ENCODE results near the gene C2orf68.
"Not testable (repeated sequence)": the region's sequence is repeated elsewhere in the genome, so short reads cannot be mapped to it uniquely, and the experiment has no call there.

Gene C2orf68

DNA sequence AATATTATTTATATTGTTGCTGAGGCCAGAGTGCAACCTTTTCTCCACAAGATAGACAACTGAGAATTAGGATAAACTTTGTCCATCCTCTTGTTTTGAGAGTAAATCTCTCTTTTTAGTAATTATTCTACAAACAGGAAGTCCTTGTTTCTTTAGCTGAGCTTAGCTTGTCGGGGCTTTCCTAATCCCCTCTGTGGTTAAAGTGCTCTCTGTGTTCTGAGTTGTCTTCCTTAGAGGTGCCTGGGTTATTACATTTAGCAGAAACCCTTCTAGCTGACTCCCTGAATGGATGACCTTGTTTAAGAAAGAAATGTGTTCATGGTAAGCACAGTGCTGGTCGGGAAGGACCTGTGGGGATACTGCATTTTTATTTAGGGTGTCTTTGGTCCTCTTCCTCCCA lies 16.8 kb upstream of the C2orf68 start:
- no peak for DNase-seq

DNA sequence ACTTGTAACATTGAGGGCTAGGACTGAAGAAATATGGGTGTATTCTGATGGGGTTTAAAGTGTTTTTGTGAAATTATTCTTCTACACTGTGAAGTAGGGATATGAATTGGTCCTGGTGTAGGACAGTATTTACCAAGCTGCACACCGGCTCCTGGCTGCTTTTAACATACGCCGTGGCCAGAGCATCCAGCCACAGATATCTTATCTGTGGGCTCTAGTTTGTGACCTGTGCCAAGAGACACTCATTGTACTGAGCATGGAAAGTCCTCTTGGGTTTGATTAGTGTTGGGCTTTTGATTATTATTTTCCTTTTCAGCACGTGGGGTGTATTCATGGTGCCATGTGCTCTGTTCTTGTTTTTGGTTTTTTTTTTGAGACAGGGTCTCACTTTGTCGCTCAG lies 12.1 kb upstream of the C2orf68 start:
- DNase-seq, result no peak

DNA sequence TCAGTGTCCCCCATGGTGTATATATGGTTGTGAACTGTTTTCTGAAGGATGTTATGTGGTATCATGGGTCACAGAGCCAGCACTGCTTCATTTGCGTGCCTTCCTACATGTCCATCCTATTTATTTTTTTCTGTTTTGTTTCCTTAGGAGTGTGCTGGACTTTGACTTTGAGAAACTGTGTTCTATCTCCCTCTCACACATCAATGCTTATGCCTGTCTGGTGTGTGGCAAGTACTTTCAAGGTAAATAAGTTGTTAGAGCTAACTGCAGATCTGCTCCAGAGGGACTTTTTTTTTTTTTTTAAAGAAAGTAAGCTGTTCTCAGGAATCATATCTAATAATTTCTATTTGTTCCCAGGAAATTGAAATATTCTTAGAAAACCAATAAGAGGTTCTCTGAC lies 9.5 kb upstream of the C2orf68 start:
- DNase-seq, result no peak

DNA sequence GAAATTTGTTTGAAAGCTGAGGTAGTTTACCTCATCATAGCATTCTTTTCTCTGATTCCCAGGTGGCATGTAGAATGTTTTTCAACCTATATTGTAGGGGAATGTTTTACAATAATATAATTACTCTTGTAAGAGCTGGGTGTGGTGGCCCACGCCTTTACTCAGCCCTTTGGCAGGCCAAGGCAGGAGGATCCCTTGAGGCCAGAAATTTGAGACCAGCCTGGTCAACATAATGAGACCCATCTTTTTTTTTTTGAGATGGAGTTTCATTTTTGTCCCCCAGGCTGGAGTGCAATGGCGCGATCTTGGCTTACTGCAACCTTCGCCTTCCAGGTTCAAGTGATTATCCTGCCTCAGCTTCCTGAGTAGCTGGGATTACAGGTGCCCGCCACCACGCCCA lies 7.8 kb upstream of the C2orf68 start:
- no peak for DNase-seq

DNA sequence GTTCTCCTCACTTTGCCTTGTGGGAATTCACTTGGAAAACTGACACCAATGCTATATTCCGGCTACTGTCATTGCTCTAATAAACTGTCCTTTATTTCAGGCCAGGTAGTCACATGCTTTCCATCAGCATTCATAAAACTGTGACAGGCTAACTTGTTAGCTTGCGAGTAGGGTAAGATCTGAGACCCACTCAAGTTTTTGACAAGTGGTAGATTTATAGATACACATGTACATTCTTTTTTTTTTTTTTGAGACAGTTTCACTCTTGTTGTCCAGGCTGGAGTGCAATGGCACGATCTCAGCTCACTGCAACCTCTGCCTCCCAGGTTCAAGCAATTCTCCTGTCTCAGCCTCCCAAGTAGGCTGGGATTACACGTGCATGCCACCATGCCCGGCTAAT lies 5.9 kb upstream of the C2orf68 start:
- not testable (repeated sequence) for DNase-seq

DNA sequence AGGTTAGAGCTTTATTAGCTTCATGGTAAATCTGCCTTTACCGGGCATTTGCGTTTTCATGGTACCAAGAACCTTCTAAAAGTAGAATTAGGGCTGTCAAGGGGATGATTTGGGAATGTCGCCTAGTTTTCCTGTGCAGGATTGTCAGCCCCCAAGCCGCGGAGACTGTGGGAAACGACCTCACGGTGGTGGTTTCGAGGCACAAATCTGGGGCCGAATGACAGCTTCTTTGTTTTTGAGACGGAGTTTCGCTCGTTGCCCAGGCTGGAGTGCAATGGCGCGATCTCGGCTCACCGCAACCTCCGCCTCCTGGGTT lies 3.5 kb upstream of the C2orf68 start:
- DNase-seq, result no peak

DNA sequence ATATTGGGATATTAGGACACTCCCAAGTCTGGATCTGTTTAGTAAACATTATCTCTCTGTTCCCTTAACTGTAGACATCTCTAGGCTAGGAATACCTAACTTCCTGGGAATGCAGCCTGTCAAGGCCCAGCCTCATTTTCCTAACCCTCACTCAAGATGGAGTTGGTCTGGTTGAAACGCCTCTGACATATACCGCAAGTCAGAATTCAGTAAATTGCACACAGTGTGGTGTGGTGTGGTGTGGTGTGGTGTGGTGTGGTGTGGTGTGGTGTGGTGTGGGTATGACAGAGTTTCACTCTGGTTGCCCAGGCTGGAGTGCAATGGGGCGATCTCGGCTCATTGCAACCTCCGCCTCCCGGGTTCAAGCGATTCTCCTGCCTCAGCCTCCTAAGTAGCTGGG lies 2.9 kb upstream of the C2orf68 start:
- DNase-seq, result not testable (repeated sequence)

DNA sequence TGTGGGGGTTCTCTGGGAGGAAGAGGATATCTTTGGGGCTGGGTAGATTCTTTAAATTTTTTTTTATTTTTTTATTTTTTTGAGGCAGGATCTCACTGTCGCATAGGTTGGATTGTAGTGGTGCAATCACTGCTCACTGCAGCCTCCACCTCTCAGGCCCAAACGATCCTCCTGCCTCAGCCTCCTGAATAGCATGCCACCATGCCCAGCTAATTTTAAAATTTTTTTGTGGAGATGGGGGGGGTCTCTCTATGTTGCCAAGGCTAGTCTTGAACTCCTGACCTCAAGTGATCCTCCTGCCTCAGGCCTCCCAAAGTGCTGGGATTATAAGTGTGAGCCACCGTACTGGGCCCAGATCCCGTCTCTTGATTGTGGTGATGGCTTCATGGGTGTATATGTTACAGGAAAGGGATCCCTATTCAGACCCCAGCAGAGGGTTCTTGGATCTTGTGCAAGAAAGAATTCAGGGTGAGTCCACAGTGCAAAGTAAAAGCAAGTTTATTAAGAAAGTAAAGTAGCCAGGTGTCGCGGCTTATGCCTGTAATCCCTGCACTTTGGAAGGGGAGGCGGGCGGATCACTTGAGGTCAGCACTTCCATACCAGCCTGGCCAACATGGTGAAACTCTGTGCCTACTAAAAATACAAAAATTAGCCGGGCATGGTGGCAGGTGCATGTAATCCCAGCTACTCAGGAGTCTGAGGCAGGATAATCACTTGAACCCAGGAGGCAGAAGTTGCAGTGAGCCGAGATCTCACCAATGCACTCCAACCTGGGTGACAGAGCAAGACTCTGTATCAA lies 2.0 kb upstream of the C2orf68 start:
- DNase-seq, result no peak

DNA sequence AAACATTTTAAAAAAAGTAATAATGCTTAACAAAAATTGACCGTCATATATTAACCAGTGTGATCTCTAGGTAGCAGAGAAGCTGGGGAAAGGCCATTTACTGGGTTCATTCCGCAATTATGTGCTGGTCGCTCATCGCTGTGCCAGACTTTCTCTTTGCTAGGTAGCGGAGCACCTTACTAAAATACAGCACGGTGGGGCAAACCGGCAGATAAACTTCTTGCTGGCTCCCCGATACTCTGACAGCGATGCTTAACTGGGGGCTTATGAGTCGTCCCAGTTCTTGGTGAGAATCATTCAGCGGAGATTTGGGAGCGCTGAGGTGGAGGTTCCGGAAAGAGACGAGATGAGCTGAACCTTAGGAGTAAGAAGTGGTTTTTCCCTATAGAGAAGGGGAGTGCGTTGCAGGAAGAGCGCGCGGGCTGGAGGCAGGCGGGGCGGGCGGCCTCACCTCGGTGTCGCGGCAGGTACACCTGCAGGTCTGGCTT lies 605 bp downstream of the C2orf68 start:
- no peak for DNase-seq

DNA sequence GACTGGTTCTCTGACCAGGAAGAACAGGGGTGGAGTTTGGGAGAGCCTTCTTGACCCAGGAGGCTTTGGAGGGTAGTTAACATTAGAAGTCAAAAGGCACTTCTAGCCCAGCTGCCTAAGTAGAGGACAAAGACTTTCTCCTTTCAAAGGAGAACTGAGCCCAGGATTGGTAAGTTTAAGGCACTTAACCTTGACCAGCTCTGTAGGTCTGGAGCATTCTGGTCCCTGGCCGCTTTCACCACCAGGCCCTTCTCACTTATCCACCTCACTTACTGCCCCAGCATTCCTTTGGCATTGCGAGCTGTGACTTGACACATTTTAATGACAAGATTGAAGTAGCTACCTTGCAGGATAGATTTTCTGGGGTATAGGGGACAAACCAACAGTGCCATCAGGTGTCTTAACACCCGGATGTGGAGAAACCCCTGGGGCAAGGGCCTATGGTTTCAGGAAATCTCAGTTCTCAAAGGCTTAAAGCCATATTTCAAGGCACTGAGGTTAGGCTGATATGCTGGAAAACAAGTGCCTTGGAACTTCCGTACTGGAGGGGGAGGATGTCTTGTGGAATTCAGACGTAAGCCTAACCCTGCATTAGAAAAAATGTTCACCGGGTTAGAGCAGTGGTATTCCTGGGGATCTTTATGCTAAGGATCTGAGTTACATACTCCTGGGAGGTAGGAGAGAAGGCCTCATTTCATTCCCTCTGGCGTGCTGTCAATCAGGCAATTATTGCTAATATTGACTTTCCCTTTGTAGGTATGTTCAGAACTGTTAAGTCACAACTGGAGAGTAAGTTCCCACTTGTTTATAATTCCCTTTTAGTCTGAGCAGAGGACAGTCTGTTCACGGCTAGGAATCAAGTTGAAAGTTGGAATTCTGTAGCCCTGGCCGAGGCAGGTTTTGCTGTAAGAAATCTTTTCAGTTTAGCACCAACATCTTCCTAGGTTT lies 4.3 kb downstream of the C2orf68 start:
- no peak for DNase-seq

DNA sequence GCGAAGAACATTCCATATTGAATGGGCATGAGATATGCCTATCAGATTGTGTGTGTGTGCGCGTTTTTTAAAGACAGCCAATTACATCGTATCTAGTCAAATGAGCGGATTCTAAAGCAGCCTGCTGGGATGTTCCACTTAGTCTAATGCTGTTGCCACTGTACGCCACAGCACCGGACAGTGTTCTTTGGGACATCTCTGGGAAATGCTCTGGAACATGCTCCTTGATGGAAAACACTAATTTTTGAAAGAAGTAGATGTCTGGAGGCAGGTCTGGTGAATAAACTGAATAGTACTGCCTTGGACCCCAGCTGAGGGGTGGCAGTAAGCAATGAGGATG lies 5.8 kb downstream of the C2orf68 start:
- no peak for DNase-seq

DNA sequence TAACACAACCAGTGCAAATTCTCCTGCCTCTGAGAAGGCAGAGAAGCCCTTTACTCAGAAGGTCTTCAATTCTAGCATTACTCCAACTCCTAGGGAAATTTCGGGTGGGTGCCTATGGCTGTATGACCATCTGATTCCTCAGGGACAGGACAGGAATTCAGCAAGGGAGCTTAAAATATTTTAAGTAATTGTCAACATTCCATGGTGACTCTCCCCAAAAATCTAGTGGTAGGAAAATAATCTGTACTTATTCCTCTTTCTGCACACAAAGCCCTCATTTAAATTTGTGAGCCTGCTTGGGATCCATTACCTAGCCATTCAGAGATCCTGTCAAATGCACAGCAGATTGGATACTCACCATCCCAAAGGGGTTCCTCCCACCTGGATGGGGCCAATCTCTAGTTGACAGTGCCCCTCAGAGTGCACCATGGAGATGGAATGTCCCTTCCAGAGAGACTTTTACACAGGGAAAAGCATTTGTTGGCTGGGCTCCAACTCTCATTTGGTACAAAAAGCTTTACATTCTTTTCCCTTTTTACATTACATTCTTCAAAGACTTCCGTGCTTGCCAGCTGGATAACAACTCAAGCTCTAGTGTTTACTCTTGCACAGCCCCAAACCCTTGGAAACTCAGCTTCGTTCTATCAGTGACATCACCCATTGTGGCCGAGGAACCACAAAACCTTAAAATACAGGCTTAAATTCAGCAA lies 6.3 kb downstream of the C2orf68 start:
- peak; percentile 95 for DNase-seq

DNA sequence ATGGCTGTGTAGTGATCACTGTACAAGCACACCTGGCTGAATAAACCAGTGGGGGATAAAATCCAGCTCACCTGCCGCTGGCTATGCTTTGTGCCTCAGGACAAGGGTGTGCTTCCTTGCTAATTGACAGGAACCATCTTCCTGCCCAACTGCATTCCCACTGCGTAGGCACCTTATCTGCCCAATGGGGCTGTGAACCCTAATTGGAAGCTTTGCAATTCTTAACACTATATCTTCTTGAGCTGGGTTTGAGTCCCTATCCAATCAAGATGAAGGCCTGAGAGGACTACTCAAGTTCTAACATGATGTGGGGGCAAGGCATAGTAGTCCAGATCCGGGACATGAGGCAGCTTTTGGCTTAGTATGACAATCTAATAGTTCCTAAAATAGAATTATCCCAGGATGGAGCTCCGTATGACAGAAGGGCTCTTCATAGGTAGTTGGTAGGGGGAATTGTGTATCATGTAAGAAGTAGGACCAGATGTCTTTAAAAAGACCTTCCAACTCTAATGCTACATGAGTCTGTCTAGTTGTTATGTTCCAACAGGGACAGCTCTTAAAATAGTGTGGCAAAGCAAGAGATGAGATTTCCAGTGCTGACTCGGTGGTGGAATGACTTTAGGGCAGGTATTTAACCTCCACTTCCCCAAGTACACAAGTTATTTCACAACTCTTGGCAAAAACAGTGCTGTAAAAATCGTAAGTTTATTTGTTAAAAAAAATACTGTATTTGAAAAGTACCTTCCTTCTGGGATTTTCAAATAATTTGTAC lies 7.1 kb downstream of the C2orf68 start:
- no peak for DNase-seq

DNA sequence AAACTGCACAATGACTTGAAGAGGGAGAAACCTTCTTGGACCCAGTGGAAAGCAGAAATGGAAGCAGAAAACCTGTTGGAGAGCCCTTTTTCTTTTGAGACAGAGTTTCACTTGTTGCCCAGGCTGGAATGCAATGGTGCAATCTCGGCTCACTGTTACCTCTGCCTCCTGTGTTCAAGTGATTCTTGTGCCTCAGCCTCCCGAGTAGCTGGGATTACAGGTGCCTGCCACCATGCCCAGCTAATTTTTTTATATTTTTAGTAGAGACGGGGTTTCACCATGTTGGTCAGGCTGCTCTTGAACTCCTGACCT lies 7.8 kb downstream of the C2orf68 start:
- DNase-seq, result not testable (repeated sequence)

DNA sequence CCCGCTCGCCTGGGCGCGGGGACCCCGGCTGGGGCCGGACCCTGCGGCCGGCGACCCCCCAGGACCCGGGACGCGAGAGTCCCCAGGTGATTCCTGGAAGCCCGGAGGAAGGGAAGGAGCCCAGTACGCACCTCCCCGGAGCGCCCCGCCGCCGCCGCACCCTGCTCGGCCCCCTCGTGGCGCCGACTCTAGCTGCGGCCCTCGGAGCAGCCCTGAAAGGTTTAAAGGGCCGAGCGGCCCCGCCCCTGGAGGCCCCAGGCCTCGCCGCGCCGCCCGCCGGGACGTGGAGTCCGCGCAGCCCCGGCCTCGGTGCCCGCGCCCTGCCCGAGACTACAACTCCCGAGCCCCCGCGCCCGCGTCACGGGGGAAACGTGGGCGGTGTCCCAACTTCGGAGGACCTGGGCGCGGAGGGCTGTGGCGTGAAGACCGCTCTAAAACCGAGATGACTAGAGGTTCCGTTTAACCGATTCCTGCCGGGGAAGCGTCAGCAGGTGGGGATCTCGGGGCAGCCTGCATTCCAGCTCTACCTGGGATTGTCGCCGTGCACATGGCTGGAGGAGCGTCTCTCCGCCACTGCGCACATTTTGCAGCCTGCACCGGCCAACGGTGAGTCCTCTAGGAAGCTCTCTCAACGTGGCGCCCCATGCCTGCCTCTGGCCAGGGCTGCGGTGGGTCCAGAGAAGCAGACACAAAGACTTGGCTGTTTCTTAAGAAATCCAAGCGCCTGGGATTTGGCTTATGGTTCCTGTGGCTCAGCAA lies 9.2 kb downstream of the C2orf68 start, which contains the start of gene TMEM150A:
Gene TMEM150A (minus strand): TSS at position 223 of the 759 bp plus-strand sequence. CDS start 750 bp downstream, outside the sequence.
- DNase-seq, result peak; percentile 91

DNA sequence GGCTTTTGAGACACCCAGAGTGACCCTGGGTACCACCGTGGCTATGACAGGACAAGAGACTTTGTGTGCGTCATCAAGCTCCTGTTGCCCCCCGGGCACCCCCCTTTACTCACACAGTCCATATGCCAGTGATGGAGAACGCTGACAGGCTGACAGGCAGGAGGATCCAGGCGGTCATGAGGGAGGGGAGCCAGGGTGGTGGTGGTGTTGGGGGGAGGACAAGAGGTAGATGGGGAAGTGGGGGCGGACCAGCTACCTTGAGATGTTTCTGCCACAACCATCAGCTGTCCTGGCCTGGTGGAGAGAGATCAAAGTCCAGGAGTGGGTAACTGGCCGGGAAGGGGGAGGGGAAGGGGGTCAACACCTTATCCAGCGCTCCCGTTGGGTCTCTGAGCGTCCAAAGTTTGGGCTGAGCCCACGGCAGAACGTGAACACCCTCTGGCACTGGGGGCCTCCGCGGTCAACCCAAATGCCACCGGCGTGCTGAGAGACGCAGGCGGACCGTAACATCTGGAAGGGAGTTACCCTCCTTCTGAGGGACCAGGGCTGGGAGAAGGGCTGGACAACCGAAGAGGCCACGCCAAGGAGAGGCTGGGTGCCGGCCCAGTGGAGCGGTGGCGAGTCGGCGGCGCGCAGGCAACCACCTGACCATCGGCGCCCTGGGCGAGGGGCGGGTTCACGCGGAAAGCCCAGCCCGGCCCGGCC lies 9.9 kb downstream of the C2orf68 start:
- no peak for DNase-seq

DNA sequence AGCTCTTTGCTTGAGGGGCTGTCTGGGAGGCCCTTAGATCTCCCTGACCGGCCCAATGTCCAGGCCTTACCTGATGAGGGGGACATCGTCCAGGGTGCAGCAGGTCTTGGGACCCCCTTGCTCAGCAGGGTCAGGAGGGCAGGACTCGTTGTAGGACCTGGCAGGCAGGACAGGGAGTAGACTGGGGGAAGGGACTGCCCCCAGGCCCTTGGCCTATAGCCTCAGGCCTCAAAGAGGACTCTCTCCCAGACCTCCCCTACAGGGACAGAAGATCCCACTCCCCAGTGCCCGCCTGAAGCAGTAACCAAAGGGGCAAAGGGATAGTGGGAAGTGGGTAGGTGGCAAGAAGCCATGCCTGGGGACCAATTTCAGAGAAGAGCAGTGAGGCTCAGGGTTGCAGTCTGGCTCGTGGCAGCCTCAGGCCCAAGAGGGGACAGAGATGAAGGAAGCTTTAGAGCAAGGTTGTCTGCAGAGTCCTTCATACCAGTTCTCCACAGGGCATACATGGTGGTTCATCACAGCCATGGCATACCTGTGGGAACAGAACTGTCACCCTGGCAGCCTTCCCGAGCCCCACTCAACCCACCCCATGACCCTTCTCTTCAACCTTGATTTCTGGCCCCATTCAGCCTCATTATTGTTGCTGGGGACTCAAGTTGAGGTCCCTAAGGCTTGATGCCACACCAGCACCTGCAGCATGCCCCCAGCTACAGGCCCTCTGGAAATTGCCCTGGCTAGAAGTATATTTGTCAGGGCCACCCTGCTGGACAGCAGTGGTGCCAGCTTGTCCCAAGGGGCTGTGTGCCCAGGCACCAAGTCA lies 10.7 kb downstream of the C2orf68 start:
- no peak for DNase-seq

DNA sequence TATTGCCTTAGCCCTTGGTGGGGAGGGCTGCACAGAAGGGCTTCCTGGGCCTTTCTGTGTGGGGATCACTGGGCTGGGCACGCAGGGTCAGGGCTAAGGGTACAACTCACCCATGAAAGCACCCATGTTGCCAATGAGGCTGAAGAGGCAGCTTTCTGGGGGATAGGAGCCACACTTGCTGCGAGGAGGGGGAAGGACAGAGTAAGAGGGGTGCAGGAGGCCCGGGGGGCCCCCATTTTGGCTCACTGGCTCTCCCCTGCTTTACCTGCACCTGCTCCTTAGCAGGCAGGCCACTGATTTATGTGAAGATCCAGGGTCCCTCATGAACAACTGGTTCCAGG lies 11.7 kb downstream of the C2orf68 start:
- no peak for DNase-seq

DNA sequence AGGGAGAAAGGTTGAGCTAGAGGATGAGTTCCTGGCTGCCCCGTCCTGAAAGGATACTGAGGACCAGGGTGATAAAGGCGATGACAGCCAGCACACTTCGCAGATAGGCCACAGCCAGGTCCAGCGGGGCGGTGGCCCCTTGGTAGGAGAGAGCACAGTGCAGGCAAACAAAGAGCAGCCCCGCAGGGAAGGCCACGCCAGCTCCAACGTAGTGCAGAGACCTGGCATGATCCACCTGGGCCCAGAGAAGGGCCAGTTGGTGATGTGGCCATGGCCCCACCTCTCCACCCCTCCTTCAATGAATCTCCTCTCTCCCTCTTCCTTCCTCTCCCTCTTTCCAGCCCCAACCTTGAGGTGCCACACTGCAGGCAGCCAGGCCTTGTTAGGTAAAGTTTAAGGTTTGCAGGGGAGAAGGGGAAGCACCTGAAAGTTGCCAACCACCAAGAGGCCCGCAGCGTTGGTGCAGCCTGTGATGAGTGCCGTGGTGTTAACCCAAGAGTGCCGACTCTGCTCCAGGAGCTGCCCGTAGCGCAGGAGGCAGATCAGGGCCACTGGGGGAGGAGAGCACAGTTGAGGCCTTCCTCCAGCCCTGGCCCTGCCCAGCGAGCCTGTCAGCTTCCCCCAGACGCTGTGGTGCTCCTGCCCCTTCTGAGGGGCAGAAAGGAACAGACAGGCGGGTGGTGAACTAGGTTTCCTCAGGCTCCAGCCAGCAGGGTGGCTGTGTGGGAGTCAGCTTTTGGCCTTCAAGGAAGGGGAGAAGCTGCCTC lies 12.2 kb downstream of the C2orf68 start:
- no peak for DNase-seq

All from fibroblast of skin of scalp (primary cell).